Measurements from ENCODE around the gene EXOSC3.
A peak's percentile ranks its signal among the peaks of the same experiment; 100 is the strongest.
"Not testable (repeated sequence)": the region's sequence is repeated elsewhere in the genome, so short reads cannot be mapped to it uniquely, and the experiment has no call there.

EXOSC3 gene

GRCh38 chr9:37784616-37785483 is at the start of gene EXOSC3:
EXOSC3 (minus strand) TSS chr9:37785064; CDS start chr9:37785044, 20 bp downstream.
- DNase-seq, result peak; percentile 35 to 92 (median 81)

GRCh38 chr9:37827483-37828165 is 42.8 kb upstream of the EXOSC3 start:
- no peak for DNase-seq

- not testable (repeated sequence) for DNase-seq
Measured at GRCh38 chr9:37825174-37825573, 40.3 kb upstream of the EXOSC3 start.

GRCh38 chr9:37820142-37820541 is 35.3 kb upstream of the EXOSC3 start:
- no peak for DNase-seq

GRCh38 chr9:37818849-37819248 is 34.0 kb upstream of the EXOSC3 start:
- no peak for DNase-seq

GRCh38 chr9:37812773-37813379 is 28.0 kb upstream of the EXOSC3 start:
- no peak for DNase-seq

- DNase-seq, result no peak
Measured at GRCh38 chr9:37811906-37812476, 27.1 kb upstream of the EXOSC3 start.

GRCh38 chr9:37809676-37810075 is 24.8 kb upstream of the EXOSC3 start:
- DNase-seq, result not testable (repeated sequence)

GRCh38 chr9:37806271-37806670 is 21.4 kb upstream of the EXOSC3 start:
- no peak for DNase-seq

GRCh38 chr9:37801959-37802711 is 17.3 kb upstream of the EXOSC3 start:
- DNase-seq, result no peak

GRCh38 chr9:37801287-37801850 is 16.5 kb upstream of the EXOSC3 start:
- DNase-seq, result peak in 10 of 51 donors; percentile 5 to 42 (median 24)

GRCh38 chr9:37800631-37801286 is 15.9 kb upstream of the EXOSC3 start, which contains the start of gene DCAF10:
DCAF10 (plus strand) TSS chr9:37800797; CDS start chr9:37800867, 70 bp downstream.
- peak; percentile 36 to 91 (median 80) for DNase-seq

- DNase-seq, result no peak
Measured at GRCh38 chr9:37798677-37799076, 13.8 kb upstream of the EXOSC3 start.

GRCh38 chr9:37796232-37796631 is 11.4 kb upstream of the EXOSC3 start:
- no peak for DNase-seq

GRCh38 chr9:37792122-37792521 is 7.3 kb upstream of the EXOSC3 start:
- DNase-seq, result no peak

GRCh38 chr9:37790096-37790495 is 5.2 kb upstream of the EXOSC3 start:
- no peak for DNase-seq

- no peak for DNase-seq
Measured at GRCh38 chr9:37788332-37788731, 3.5 kb upstream of the EXOSC3 start.

GRCh38 chr9:37787059-37787458 is 2.2 kb upstream of the EXOSC3 start:
- no peak for DNase-seq

GRCh38 chr9:37784291-37784615 is 611 bp downstream of the EXOSC3 start:
- no peak for DNase-seq

GRCh38 chr9:37778534-37778933 is 6.3 kb downstream of the EXOSC3 start:
- DNase-seq, result no peak
